Neural cell (in vitro differentiated cells): ENCODE measurements around the gene TLCD4. TPM values are rescaled to one million over a fixed set of nuclear protein-coding genes. Genes with fewer than 3 reads are reported as not detected.

Source experiments
- polyA plus RNA-seq: library from polyadenylated mRNA; depleted of rRNA; stranded (reverse); fragments of >200 nt; gene quantifications from 2 replicates; pipeline ENCODE4 v1.2.3, GENCODE V29; 2014
- small RNA-seq, 3 experiments: library from RNA; depleted of rRNA; stranded (forward); fragments of <200 nt; gene quantifications; one replicate each; pipeline ENCODE3, GENCODE V24; 2012

Gene TLCD4
- polyA plus RNA-seq, 1 donor from 2014 or later = 1.6 TPM

Small RNA genes within 50 kb of the gene (small RNA-seq; reads per million reads assigned to genes)
- 0 to 1.2 (median 0) reads per million in 3 experiments for gene RF00019

Other genes starting within 250 kb of the TLCD4 start
- gene CNN3, start 190.2 kb upstream of the TLCD4 start, polyA plus RNA-seq = 105 and 106 TPM in 2 replicates
- gene ALG14, start 44.4 kb upstream of the TLCD4 start, polyA plus RNA-seq = 2.6 and 3.0 TPM in 2 replicates
- 34.4 and 41.1 TPM in 2 replicates for gene RWDD3, start 116.9 kb downstream of the TLCD4 start, polyA plus RNA-seq